WTC11 (cell line): ENCODE data around the gene TCF15. TPM values are rescaled to one million over a fixed set of nuclear protein-coding genes. Genes with fewer than 3 reads are reported as not detected.

ENCODE experiments used
- ATAC-seq: fragments of 200-7000 bp; cut with Tn5 transposase; 2 replicates; pipeline ENCODE4 v1.10.0; 2021; ENCODE audit warnings: mild to moderate bottlenecking, moderate library complexity
- CTCF ChIA-PET: fragments of 300-600 bp; sonication (Branson Sonifier 250); formaldehyde crosslinking; loops from one replicate; lab custom pipeline; 2021; ENCODE audit warnings: antibody characterized with exemption; lab: Charles Lee
- POLR2A ChIA-PET: fragments of 350-600 bp; sonication (Branson Sonifier 250); formaldehyde crosslinking; loops from one replicate; lab custom pipeline; 2021; ENCODE audit warnings: antibody characterized with exemption; lab: Charles Lee
- DNase-seq: peaks from one replicate; pipeline ENCODE4 v3.0.0; 2021; ENCODE audit warnings: low spot score
- H3K27ac Mint-ChIP-seq: 2 replicates; pipeline ENCODE4 v1.8.0; 2021; ENCODE audit warnings: mixed read lengths
- H3K27me3 Mint-ChIP-seq: 2 replicates; pipeline ENCODE4 v1.8.0; 2021; ENCODE audit warnings: low read depth, mild to moderate bottlenecking, moderate library complexity, mixed read lengths
- H3K36me3 Mint-ChIP-seq: 2 replicates; pipeline ENCODE4 v1.8.0; 2021; ENCODE audit warnings: mixed read lengths
- H3K4me1 Mint-ChIP-seq: 2 replicates; pipeline ENCODE4 v1.8.0; 2022; ENCODE audit warnings: mixed read lengths
- H3K4me3 Mint-ChIP-seq: 2 replicates; pipeline ENCODE4 v1.8.0; 2021; ENCODE audit warnings: mild to moderate bottlenecking, moderate library complexity, mixed read lengths
- H3K9me3 Mint-ChIP-seq: 2 replicates; pipeline ENCODE4 v1.8.0; 2021; ENCODE audit warnings: mixed read lengths
- ATF1 ChIP-seq: sonication (generic); formaldehyde crosslinking; IDR thresholded peaks from 2 replicates; pipeline ENCODE4 v1.8.1; 2023; ENCODE audit warnings: mild to moderate bottlenecking, moderate library complexity, missing genetic modification reagents
- CREB1 ChIP-seq: sonication (generic); formaldehyde crosslinking; IDR thresholded peaks from 2 replicates; pipeline ENCODE4 v1.8.0; 2023; ENCODE audit warnings: mild to moderate bottlenecking, missing genetic modification reagents
- GRHL2 ChIP-seq: fragments of 250-450 bp; sonication (Bioruptor Pico); IDR thresholded peaks from 2 replicates; pipeline ENCODE4 v1.8.0; 2022; ENCODE audit warnings: mild to moderate bottlenecking, moderate library complexity; ENCODE audit not compliant: insufficient replicate concordance, severe bottlenecking
- GTF2I ChIP-seq: fragments of 250-450 bp; sonication (Bioruptor Pico); conservative IDR thresholded peaks from 2 replicates; pipeline ENCODE4 v1.4.0; 2021; ENCODE audit warnings: mild to moderate bottlenecking
- HMGA2 ChIP-seq: fragments of 250-450 bp; sonication (Bioruptor Pico); IDR thresholded peaks from 2 replicates; pipeline ENCODE4 v1.4.0; 2021; ENCODE audit warnings: mild to moderate bottlenecking, moderate library complexity
- KAT7 ChIP-seq: sonication (generic); formaldehyde crosslinking; IDR thresholded peaks from 2 replicates; pipeline ENCODE4 v1.8.1; 2023; ENCODE audit warnings: missing genetic modification reagents, mild to moderate bottlenecking, borderline replicate concordance
- MXD4 ChIP-seq: fragments of 250-450 bp; sonication (Bioruptor Pico); IDR thresholded peaks from 2 replicates; pipeline ENCODE4 v1.8.0; 2021; ENCODE audit warnings: mild to moderate bottlenecking, moderate library complexity, borderline replicate concordance
- PRDM15 ChIP-seq: sonication (generic); formaldehyde crosslinking; IDR thresholded peaks from 2 replicates; pipeline ENCODE4 v1.8.0; 2022; ENCODE audit warnings: missing genetic modification reagents
- TEAD1 ChIP-seq: sonication (generic); formaldehyde crosslinking; IDR thresholded peaks from 2 replicates; pipeline ENCODE4 v1.8.0; 2022; ENCODE audit warnings: mild to moderate bottlenecking, missing genetic modification reagents
- ZBTB21 ChIP-seq: sonication (generic); formaldehyde crosslinking; IDR thresholded peaks from 2 replicates; pipeline ENCODE4 v1.8.1; 2023; ENCODE audit warnings: mild to moderate bottlenecking, missing genetic modification reagents, borderline replicate concordance
- ZNF232 ChIP-seq: sonication (generic); formaldehyde crosslinking; IDR thresholded peaks from 2 replicates; pipeline ENCODE4 v1.8.0; 2022; ENCODE audit warnings: mild to moderate bottlenecking, missing genetic modification reagents
- ZNF317 ChIP-seq: sonication (generic); formaldehyde crosslinking; IDR thresholded peaks from 2 replicates; pipeline ENCODE4 v1.8.1; 2023; ENCODE audit warnings: low read depth, mild to moderate bottlenecking, moderate library complexity, missing genetic modification reagents, borderline replicate concordance
- ZNF532 ChIP-seq: fragments of 250-450 bp; sonication (Bioruptor Pico); IDR thresholded peaks from 2 replicates; pipeline ENCODE4 v1.9.0; 2021; ENCODE audit warnings: mild to moderate bottlenecking, borderline replicate concordance
- ZNF671 ChIP-seq: fragments of 250-450 bp; sonication (Bioruptor Pico); IDR thresholded peaks from 2 replicates; pipeline ENCODE4 v1.8.0; 2021; ENCODE audit warnings: mild to moderate bottlenecking
- total RNA-seq: library from RNA; stranded (reverse); gene quantifications from 3 replicates; pipeline ENCODE4 v1.2.3, GENCODE V29; 2021
- TF ChIP-seq, protein P1 (sequence below): fragments of 200-600 bp; IDR thresholded peaks from 2 replicates; pipeline ENCODE4 v1.8.0; 2022; ENCODE audit warnings: antibody characterized with exemption
- TF ChIP-seq, protein P2 (sequence below): sonication (generic); formaldehyde crosslinking; IDR thresholded peaks from 2 replicates; pipeline ENCODE4 v1.8.0; 2022; ENCODE audit warnings: mild to moderate bottlenecking, missing genetic modification reagents
- TF ChIP-seq, protein P3 (sequence below): sonication (generic); formaldehyde crosslinking; IDR thresholded peaks from 2 replicates; pipeline ENCODE4 v1.8.0; 2023; ENCODE audit warnings: missing genetic modification reagents, mild to moderate bottlenecking, borderline replicate concordance
- TF ChIP-seq, protein P4 (sequence below): sonication (generic); formaldehyde crosslinking; IDR thresholded peaks from 2 replicates; pipeline ENCODE4 v1.8.0; 2022; ENCODE audit warnings: mild to moderate bottlenecking, missing genetic modification reagents

Gene TCF15
- total RNA-seq, 1 experiment from 2014 or later, result 3.8 TPM

- TF ChIP-seq PRDM15 (no peak), CREB1 (no peak), GRHL2 (CRISPR knock-in tag) (no peak), ZNF671 (no peak), TEAD1 (CRISPR knock-in tag) (no peak)
- TF ChIP-seq, protein P1, sequence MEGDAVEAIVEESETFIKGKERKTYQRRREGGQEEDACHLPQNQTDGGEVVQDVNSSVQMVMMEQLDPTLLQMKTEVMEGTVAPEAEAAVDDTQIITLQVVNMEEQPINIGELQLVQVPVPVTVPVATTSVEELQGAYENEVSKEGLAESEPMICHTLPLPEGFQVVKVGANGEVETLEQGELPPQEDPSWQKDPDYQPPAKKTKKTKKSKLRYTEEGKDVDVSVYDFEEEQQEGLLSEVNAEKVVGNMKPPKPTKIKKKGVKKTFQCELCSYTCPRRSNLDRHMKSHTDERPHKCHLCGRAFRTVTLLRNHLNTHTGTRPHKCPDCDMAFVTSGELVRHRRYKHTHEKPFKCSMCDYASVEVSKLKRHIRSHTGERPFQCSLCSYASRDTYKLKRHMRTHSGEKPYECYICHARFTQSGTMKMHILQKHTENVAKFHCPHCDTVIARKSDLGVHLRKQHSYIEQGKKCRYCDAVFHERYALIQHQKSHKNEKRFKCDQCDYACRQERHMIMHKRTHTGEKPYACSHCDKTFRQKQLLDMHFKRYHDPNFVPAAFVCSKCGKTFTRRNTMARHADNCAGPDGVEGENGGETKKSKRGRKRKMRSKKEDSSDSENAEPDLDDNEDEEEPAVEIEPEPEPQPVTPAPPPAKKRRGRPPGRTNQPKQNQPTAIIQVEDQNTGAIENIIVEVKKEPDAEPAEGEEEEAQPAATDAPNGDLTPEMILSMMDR, result no peak
Measured at GRCh38 chr20:625360-625932, 15.3 kb upstream of the TCF15 start (continued).

GRCh38 chr20:623704-624103, 13.6 kb upstream of the TCF15 start:
- ChIA-PET POLR2A (no interaction called here), CTCF (interaction anchor here (0.5 to 1.7 kb wide), 4 partner anchors 21 to 207 kb away, joined by 3 to 9 read pairs (median 4); no protein-coding TSS in a partner anchor)
- Mint-ChIP-seq H3K4me3 (no peak overlapping the region), H3K9me3 (no peaks in the 10 kb centered on the region), H3K36me3 (no peaks in the 10 kb centered on the region), H3K4me1 (peaks cover 13% of the 10 kb centered on the region), H3K27ac (no peak overlapping the region), H3K27me3 (no peaks in the 10 kb centered on the region; the same call in 1 of the 2 replicates)
- ATAC-seq, result no peak
- DNase-seq, result no peak
- TF ChIP-seq KAT7 (no peak), ZNF317 (CRISPR knock-in tag) (no peak), ZNF232 (CRISPR knock-in tag) (no peak), ZNF671 (no peak), MXD4 (CRISPR knock-in tag) (no peak), GTF2I (no peak), HMGA2 (CRISPR knock-in tag) (no peak), ATF1 (no peak), ZNF532 (CRISPR knock-in tag) (no peak), ZBTB21 (CRISPR knock-in tag) (no peak)
- TF ChIP-seq, protein P2, sequence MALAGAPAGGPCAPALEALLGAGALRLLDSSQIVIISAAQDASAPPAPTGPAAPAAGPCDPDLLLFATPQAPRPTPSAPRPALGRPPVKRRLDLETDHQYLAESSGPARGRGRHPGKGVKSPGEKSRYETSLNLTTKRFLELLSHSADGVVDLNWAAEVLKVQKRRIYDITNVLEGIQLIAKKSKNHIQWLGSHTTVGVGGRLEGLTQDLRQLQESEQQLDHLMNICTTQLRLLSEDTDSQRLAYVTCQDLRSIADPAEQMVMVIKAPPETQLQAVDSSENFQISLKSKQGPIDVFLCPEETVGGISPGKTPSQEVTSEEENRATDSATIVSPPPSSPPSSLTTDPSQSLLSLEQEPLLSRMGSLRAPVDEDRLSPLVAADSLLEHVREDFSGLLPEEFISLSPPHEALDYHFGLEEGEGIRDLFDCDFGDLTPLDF (CRISPR knock-in tag), result no peak
- TF ChIP-seq, protein P3, sequence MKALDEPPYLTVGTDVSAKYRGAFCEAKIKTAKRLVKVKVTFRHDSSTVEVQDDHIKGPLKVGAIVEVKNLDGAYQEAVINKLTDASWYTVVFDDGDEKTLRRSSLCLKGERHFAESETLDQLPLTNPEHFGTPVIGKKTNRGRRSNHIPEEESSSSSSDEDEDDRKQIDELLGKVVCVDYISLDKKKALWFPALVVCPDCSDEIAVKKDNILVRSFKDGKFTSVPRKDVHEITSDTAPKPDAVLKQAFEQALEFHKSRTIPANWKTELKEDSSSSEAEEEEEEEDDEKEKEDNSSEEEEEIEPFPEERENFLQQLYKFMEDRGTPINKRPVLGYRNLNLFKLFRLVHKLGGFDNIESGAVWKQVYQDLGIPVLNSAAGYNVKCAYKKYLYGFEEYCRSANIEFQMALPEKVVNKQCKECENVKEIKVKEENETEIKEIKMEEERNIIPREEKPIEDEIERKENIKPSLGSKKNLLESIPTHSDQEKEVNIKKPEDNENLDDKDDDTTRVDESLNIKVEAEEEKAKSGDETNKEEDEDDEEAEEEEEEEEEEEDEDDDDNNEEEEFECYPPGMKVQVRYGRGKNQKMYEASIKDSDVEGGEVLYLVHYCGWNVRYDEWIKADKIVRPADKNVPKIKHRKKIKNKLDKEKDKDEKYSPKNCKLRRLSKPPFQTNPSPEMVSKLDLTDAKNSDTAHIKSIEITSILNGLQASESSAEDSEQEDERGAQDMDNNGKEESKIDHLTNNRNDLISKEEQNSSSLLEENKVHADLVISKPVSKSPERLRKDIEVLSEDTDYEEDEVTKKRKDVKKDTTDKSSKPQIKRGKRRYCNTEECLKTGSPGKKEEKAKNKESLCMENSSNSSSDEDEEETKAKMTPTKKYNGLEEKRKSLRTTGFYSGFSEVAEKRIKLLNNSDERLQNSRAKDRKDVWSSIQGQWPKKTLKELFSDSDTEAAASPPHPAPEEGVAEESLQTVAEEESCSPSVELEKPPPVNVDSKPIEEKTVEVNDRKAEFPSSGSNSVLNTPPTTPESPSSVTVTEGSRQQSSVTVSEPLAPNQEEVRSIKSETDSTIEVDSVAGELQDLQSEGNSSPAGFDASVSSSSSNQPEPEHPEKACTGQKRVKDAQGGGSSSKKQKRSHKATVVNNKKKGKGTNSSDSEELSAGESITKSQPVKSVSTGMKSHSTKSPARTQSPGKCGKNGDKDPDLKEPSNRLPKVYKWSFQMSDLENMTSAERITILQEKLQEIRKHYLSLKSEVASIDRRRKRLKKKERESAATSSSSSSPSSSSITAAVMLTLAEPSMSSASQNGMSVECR (CRISPR knock-in tag), result no peak
- TF ChIP-seq, protein P4, sequence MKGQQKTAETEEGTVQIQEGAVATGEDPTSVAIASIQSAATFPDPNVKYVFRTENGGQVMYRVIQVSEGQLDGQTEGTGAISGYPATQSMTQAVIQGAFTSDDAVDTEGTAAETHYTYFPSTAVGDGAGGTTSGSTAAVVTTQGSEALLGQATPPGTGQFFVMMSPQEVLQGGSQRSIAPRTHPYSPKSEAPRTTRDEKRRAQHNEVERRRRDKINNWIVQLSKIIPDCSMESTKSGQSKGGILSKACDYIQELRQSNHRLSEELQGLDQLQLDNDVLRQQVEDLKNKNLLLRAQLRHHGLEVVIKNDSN (CRISPR knock-in tag), result no peak
